Measurements from ENCODE around the gene EBP.

The EBP gene

DNA sequence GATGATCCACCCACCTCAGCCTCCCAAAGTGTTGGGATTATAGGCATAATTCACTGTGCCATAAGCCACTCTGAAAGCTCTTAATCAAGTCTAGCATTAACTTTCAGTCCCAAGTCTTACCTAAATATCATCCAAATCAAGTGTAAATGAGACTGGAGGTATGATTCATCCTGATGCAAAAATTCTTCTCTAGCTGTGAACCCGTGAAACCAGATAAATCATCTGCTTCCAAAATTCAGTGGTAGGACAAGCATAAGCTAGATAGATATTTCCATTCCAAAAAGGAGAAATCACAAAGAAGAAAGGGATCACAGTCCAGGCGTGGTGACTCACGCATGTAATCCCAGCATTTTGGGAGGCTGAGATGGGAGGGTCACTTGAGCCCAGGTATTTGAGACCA is 9.1 kb downstream of the EBP start:
- TF ChIP-seq, protein P1, sequence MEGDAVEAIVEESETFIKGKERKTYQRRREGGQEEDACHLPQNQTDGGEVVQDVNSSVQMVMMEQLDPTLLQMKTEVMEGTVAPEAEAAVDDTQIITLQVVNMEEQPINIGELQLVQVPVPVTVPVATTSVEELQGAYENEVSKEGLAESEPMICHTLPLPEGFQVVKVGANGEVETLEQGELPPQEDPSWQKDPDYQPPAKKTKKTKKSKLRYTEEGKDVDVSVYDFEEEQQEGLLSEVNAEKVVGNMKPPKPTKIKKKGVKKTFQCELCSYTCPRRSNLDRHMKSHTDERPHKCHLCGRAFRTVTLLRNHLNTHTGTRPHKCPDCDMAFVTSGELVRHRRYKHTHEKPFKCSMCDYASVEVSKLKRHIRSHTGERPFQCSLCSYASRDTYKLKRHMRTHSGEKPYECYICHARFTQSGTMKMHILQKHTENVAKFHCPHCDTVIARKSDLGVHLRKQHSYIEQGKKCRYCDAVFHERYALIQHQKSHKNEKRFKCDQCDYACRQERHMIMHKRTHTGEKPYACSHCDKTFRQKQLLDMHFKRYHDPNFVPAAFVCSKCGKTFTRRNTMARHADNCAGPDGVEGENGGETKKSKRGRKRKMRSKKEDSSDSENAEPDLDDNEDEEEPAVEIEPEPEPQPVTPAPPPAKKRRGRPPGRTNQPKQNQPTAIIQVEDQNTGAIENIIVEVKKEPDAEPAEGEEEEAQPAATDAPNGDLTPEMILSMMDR (IDR thresholded peaks at IDR 0.05; ENCODE audit: insufficient read depth, low read depth, low read length, missing control alignments) = no peak
- no peak for DNase-seq (ENCODE audit: low read depth)
- no peak overlapping the region for H3K4me3 ChIP-seq (ENCODE audit: low read depth, low read length)

DNA sequence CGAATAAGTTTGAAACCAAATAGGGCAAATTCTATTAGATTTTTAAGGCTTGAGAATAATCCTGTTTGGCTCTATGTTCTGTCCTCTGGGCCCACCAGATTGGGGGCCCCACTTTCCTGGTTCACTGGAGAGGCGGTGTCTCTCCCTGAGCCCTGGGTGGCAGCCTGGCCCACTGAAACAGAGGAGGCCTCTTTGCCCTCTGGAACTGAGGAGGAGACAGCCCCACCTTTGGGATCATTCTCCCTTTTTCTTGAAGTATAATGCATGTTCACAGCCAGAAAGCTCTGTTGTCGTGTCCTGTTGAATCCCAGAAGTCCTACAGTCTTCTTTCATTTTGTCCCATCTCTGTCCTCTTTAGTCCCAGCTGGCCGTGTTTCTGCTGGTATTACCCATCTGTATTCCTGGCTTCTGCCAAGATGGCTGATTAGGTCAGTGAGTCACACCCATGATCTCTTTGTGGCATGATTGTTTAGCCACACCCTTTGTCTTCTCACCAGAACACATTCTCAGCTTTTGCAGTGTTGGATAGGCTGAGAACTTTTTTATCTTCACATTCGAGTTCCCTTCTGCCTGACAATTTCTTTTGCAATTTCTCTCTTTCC is 9.9 kb downstream of the EBP start:
- TF ChIP-seq, protein P1 (IDR thresholded peaks at IDR 0.05; ENCODE audit: insufficient read depth, low read depth, low read length, missing control alignments) = no peak
- DNase-seq (ENCODE audit: low read depth) = no peak
- no peak overlapping the region for H3K4me3 ChIP-seq (ENCODE audit: low read depth, low read length)

DNA sequence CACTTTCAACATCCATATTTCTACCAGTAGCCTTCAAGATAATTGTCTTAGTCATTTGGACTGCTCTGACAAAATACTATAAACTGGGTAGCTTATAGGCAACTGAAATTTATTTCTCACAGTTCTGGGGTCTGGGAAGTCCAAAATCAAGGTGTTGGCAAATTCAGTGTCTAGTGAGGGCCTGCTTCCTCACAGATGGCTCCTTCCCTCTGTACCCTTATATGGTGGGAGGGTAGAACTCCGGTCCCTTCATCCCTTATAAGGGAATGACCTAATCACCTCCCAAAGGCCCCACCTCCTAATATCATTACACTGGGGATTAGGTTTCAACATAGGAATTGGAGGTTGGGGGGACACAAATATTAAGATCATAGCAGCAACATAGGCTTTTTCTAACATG is 10.6 kb downstream of the EBP start:
- no peak overlapping the region for H3K4me3 ChIP-seq (ENCODE audit: low read depth, low read length)
- TF ChIP-seq, protein P1 (IDR thresholded peaks at IDR 0.05; ENCODE audit: insufficient read depth, low read depth, low read length, missing control alignments) = no peak
- no peak for DNase-seq (ENCODE audit: low read depth)

DNA sequence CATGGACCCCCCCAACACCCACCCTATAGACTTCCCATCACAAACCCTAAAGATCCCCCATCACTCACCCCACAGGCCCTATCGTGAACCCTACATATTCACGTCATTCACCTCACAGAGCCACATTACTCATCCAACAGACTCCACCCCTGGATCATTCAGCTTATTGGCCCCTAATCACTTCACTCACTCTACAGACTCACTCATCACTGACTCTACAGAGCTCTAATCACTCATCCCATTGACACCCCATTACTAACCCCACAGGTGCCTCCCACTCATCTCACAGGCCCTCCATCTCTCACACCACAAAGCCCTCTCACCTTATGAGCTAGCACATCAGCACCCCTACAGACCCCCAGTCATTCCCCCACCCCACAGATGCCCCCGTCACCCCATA is 11.6 kb downstream of the EBP start:
- TF ChIP-seq, protein P1 (IDR thresholded peaks at IDR 0.05; ENCODE audit: insufficient read depth, low read depth, low read length, missing control alignments) = no peak
- no peak overlapping the region for H3K4me3 ChIP-seq (ENCODE audit: low read depth, low read length)
- DNase-seq (ENCODE audit: low read depth) = no peak

DNA sequence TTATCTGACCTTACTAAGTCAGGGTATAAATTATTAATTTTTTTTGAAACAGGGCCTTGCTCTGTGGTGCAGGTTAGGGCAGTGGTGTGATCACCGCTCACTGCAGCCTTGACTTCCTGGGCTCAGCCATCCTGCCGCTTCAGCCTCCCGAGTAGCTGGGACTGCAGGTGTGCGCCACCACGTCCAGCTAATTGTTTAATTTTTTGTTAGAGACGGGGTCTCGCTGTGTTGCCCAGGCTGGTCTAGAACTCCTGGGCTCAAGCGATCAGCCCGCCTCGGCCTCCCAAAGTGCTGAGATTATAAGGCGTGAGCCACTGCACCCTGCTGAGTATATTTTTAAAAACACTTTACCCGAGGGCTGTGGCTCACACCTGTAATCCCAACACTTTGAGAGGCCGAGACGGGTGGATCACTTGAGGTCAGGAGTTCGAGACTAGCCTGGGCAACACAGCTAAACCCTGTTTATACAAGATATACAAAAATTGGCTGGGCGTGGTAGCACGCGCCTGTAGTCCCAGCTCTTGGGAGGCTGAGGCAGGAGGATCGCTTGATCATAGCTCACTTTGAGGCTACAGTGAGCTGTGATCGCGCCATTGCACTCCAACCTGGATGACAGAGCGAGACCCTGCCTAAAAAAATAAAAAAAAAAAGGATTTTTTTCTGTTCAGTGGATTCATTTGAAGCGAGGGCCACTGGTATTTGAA is 17.2 kb downstream of the EBP start:
- H3K4me3 ChIP-seq (ENCODE audit: low read depth, low read length) = peak overlapping the region; percentile 41
- no peak for DNase-seq (ENCODE audit: low read depth)
- TF ChIP-seq, protein P1 (IDR thresholded peaks at IDR 0.05; ENCODE audit: insufficient read depth, low read depth, low read length, missing control alignments) = no peak

DNA sequence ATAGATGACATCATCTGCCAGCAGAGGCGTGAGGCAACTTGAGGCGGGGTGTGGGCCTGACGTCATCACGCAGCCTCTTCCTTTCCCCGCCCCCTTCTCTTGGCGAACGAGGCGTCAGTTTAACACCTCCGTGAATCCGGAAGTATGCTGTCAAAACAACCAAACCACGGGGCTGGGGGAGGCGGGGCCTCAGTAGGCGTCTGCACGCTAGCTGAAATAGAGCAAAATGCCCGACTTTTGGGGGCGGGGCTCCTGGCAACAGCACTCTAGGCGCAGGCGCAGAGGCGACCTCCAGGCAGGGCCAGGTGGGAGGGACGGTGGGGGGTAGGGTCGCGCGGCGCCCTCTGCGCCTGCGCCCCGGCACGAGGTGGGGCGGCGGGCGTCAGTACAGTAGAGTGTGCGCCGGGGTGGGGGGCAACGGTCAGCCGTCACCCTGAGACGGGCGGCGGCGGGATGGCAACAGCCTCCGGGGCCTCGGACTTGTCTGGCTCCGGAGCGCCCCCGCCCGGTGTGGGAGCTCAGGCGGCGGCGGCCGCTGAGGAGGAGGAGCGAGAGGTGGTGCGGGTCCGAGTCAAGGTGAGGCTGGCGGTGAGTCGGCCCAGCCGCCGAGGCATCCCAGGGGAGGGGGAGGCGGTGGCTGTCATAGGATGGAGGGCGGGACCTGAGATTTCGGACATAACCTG is 17.9 kb downstream of the EBP start, which contains the start of gene TBC1D25:
Gene TBC1D25, plus strand, starts transcription at position 370 of the 683 bp plus-strand sequence. Its CDS starts 84 bp downstream, at position 454.
- TF ChIP-seq, protein P1 (IDR thresholded peaks at IDR 0.05; ENCODE audit: insufficient read depth, low read depth, low read length, missing control alignments) = peak; percentile 37
- peak within 1 kb of the TSS; percentile 72 for H3K4me3 ChIP-seq (ENCODE audit: low read depth, low read length)
- DNase-seq (ENCODE audit: low read depth) = peak; percentile 98

Data from GM12865 (cell line).